HepG2 (cell line): Measurements from ENCODE around the gene RIC3. TPM values are rescaled to one million over a fixed set of nuclear protein-coding genes. Genes with fewer than 3 reads are reported as not detected.

Experiments
- ATAC-seq: fragments of 200-7000 bp; cut with Tn5 transposase; 3 replicates; pipeline ENCODE4 v1.9.1; 2020; ENCODE audit warnings: mild to moderate bottlenecking, moderate library complexity
- BruUV-seq: library from RNA; stranded (reverse); fragments of 400-500 nt; replicated peaks from 2 replicates; lab custom pipeline; 2021; lab: Mats Ljungman, UMichigan
- CTCF ChIA-PET: fragments of 300-600 bp; formaldehyde crosslinking; extraction: SDS; loops from one replicate; lab custom pipeline; 2021; ENCODE audit warnings: low total read pairs, inconsistent platforms, low intra/inter-chr PET ratio; lab: Yijun Ruan, JAX
- POLR2A ChIA-PET: fragments of 350-600 bp; sonication (Branson Sonifier 250); formaldehyde crosslinking; loops from one replicate; lab custom pipeline; 2020; ENCODE audit warnings: antibody characterized with exemption, inconsistent platforms; lab: Yijun Ruan, JAX
- DNase-seq: peaks from one replicate; pipeline ENCODE4 v3.0.0-alpha.2; 2015; ENCODE audit warnings: low spot score
- FAIRE-seq: peaks from 3 replicates; lab custom pipeline; 2011; peaks lifted over from hg19 to GRCh38; lab: Jason Lieb, UNC
- H2AFZ ChIP-seq: one replicate; pipeline ENCODE4 v1.6.1; 2011; ENCODE audit warnings: low read length, inconsistent platforms
- H3K27ac ChIP-seq: fragments of 300-600 bp; 3 replicates; pipeline ENCODE4 v1.8.0; 2011; ENCODE audit warnings: mixed run types, mild to moderate bottlenecking, mixed read lengths, low read length, inconsistent platforms; ENCODE audit not compliant: insufficient read depth; ENCODE audit errors: extremely low read length
- H3K27me3 ChIP-seq, 2 experiments: fragments of 200-600 bp in 1 of 2; 2 replicates in 1 of 2; 3 replicates in 1 of 2; pipeline versions ENCODE4 v1.6.0 to v1.8.0; 2011; ENCODE audit warnings: low read length in 2 of 2, mild to moderate bottlenecking in 2 of 2, moderate library complexity in 2 of 2, inconsistent platforms in 1 of 2; ENCODE audit not compliant: insufficient read depth in 2 of 2, control insufficient read depth in 1 of 2
- H3K36me3 ChIP-seq, 2 experiments: fragments of 200-600 bp in 1 of 2; replicated peaks in 1 of 2; 2 replicates in 1 of 2; 3 replicates in 1 of 2; pipeline versions ENCODE4 v1.5.1 to v1.8.0; 2011; ENCODE audit warnings: low read length in 2 of 2, inconsistent platforms in 1 of 2; ENCODE audit not compliant: insufficient read depth in 2 of 2, control insufficient read depth in 1 of 2
- H3K4me1 ChIP-seq: 2 replicates; pipeline ENCODE4 v1.5.1; 2012; ENCODE audit warnings: low read length, inconsistent platforms; ENCODE audit not compliant: insufficient read depth
- H3K4me2 ChIP-seq: 2 replicates; pipeline ENCODE4 v1.6.0; 2011; ENCODE audit warnings: low read depth, low read length, inconsistent platforms
- H3K4me3 ChIP-seq, 3 experiments: fragments of 200-600 bp in 1 of 3; sonication (generic), shearing (Covaris generic) in 1 of 3; replicated peaks in 1 of 3; 2 replicates each; pipeline ENCODE4 v1.5.1; 2011 to 2016; ENCODE audit warnings: low read length in 3 of 3, inconsistent platforms in 2 of 3, low read depth in 2 of 3, mild to moderate bottlenecking in 2 of 3, control low read depth in 1 of 3, mixed read lengths in 1 of 3; ENCODE audit not compliant: insufficient read depth in 1 of 3
- H3K79me2 ChIP-seq: one replicate; pipeline ENCODE4 v1.6.1; 2011; ENCODE audit warnings: low read length, inconsistent platforms; ENCODE audit not compliant: insufficient read depth
- H3K9ac ChIP-seq: 2 replicates; pipeline ENCODE4 v1.6.0; 2011; ENCODE audit warnings: mild to moderate bottlenecking, low read depth, low read length, inconsistent platforms; ENCODE audit not compliant: insufficient read depth
- H3K9me3 ChIP-seq: 2 replicates; pipeline ENCODE4 v1.5.1; 2012; ENCODE audit warnings: mild to moderate bottlenecking, low read length
- H4K20me1 ChIP-seq: 2 replicates; pipeline ENCODE4 v1.6.0; 2011; ENCODE audit warnings: inconsistent platforms, mild to moderate bottlenecking, low read length, moderate library complexity; ENCODE audit not compliant: insufficient read depth
- CHD2 ChIP-seq: IDR thresholded peaks from 2 replicates; pipeline ENCODE4 v1.6.1; 2011; ENCODE audit warnings: low read depth, low read length, improper control_type of control experiment
- GPBP1L1 ChIP-seq: sonication (generic); formaldehyde crosslinking; IDR thresholded peaks from 2 replicates; pipeline ENCODE4 v1.5.0; 2020; ENCODE audit warnings: mild to moderate bottlenecking, missing genetic modification reagents
- ZFYVE20 ChIP-seq: sonication (generic); formaldehyde crosslinking; IDR thresholded peaks from 2 replicates; pipeline ENCODE4 v1.8.0; 2023; ENCODE audit warnings: low read depth, mild to moderate bottlenecking, moderate library complexity, missing genetic modification reagents, borderline replicate concordance
- ZNF512B ChIP-seq: sonication (generic); formaldehyde crosslinking; IDR thresholded peaks from 2 replicates; pipeline ENCODE4 v1.5.1; 2020; ENCODE audit warnings: missing genetic modification reagents, mild to moderate bottlenecking, borderline replicate concordance
- WGBS: methylation state at CpG from one replicate; pipeline ENCODE4 v1.1.6; 2017; ENCODE audit warnings: low lambda C conversion rate; 5-methylcytosine and 5-hydroxymethylcytosine counted together
- in situ Hi-C: cut with HindIII; loops from 2 replicates; pipeline ENCODE4 v1.10.0; 2017; ENCODE audit warnings: low pct_unique_long_range_greater_than_20kb; ENCODE audit not compliant: extremely low pct_ligation_motif_present
- intact Hi-C: fragments of 100-400 bp; cut with micrococcal nuclease; formaldehyde crosslinking; loops from one replicate; pipeline ENCODE4 v1.10.0; 2022; ENCODE audit not compliant: unreplicated experiment
- polyA plus RNA-seq, 8 experiments: library from polyadenylated mRNA; depleted of rRNA in 3 of 8; stranded (reverse) in 7 of 8; unstranded in 1 of 8; fragments of >200 nt; fragmentation: Illumina TruSeq in 4 of 8; extraction: Trizol in 4 of 8; gene quantifications; 2 replicates each; pipeline versions ENCODE4 v1.2.1 to v1.2.3, GENCODE V29; 2011 to 2016; ENCODE audit warnings: low read depth in 4 of 8, missing spikeins in 1 of 8, mixed read lengths in 1 of 8; ENCODE audit not compliant: insufficient read depth in 1 of 8
- total RNA-seq, 5 experiments: library from RNA; depleted of rRNA; stranded (reverse); fragments of >200 nt; fragmentation: Illumina TruSeq; extraction: Trizol; gene quantifications; 2 replicates each; pipeline ENCODE4 v1.2.3, GENCODE V29; 2016; ENCODE audit warnings: low read depth in 1 of 5
- TF ChIP-seq, protein P1 (sequence below), 2 experiments: sonication (generic) in 1 of 2; formaldehyde crosslinking in 1 of 2; IDR thresholded peaks; 2 replicates each; pipeline versions ENCODE4 v1.4.0 to v1.6.1; 2018 to 2020; ENCODE audit warnings: missing genetic modification reagents in 2 of 2, borderline replicate concordance in 1 of 2, low read depth in 1 of 2, mild to moderate bottlenecking in 1 of 2, missing biosample characterization in 1 of 2

RIC3 gene
- total and polyA plus RNA-seq, 2 of the 13 experiments (the other 11 are each of a cell fraction or from before 2014, with no cell fraction given) = not detected

DNA sequence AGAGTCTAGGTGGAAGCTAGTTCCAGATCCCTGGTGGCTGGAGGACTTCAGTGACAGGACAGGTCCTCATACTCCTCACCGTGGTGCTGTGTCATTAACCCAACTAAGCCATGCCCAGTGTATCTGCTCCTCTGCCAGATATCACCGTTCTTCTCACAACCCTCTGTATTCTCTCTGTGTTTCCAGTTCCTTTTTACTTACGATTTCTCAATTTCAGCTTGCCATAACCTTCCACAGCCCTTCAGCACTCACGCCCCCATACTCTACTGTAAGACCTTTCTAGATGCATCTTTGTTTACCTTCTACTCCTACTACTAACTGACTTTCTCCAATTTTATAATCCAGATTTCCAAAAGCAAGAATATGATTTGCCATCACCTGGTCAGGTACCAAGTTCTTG, 26.1 kb upstream of the RIC3 start:
- in situ Hi-C loops (no loop called here), intact Hi-C loops (no loop called here)
- FAIRE-seq (no peak), DNase-seq (no peak), ATAC-seq (no peak)
- Histone ChIP-seq H3K4me2 (no peak overlapping the region), H3K9ac (no peak overlapping the region), H2AFZ (no peak overlapping the region), H4K20me1 (no peaks in the 10 kb centered on the region; the same call in 1 of the 2 replicates), H3K27ac (no peak overlapping the region), H3K9me3 (no peaks in the 10 kb centered on the region), H3K79me2 (no peaks in the 10 kb centered on the region), H3K27me3 (no peaks in the 10 kb centered on the region; a peak in 1 of 5 replicates), H3K36me3 (no peaks in the 10 kb centered on the region), H3K4me3 (no peak overlapping the region), H3K4me1 (no peaks in the 10 kb centered on the region)
- BruUV-seq = no TSS peak
- 3% methylated on average over 4 of the region's 4 CpGs for WGBS
- ChIA-PET CTCF (no interaction called here), POLR2A (no interaction called here)
- TF ChIP-seq GPBP1L1 (CRISPR knock-in tag) (no peak), ZFYVE20 (CRISPR knock-in tag) (no peak), CHD2 (no peak), ZNF512B (CRISPR knock-in tag) (no peak)
- TF ChIP-seq, protein P1, sequence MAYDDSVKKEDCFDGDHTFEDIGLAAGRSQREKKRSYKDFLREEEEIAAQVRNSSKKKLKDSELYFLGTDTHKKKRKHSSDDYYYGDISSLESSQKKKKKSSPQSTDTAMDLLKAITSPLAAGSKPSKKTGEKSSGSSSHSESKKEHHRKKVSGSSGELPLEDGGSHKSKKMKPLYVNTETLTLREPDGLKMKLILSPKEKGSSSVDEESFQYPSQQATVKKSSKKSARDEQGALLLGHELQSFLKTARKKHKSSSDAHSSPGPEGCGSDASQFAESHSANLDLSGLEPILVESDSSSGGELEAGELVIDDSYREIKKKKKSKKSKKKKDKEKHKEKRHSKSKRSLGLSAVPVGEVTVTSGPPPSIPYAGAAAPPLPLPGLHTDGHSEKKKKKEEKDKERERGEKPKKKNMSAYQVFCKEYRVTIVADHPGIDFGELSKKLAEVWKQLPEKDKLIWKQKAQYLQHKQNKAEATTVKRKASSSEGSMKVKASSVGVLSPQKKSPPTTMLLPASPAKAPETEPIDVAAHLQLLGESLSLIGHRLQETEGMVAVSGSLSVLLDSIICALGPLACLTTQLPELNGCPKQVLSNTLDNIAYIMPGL (CRISPR knock-in tag; IDR thresholded peaks at IDR 0.05; ENCODE audit: borderline replicate concordance in 1 of 2, low read depth in 1 of 2) = no peak
